WI38 (cell line): ENCODE measurements around the gene DNAJC6.

Experiments used
- H3K4me3 ChIP-seq: 2 replicates; pipeline ENCODE4 v1.5.1; 2011; ENCODE audit warnings: low read depth, mild to moderate bottlenecking, control low read depth, low read length
- CTCF ChIP-seq: IDR thresholded peaks from 2 replicates; pipeline ENCODE4 v1.5.1; 2012; ENCODE audit warnings: low read depth, mild to moderate bottlenecking, control low read depth, low read length

DNAJC6 gene

GRCh38 chr1:65292861-65293593 is 16.3 kb upstream of the DNAJC6 start:
- no peak for TF ChIP-seq CTCF
- H3K4me3 ChIP-seq, result no peak overlapping the region

GRCh38 chr1:65297706-65298105 is 11.6 kb upstream of the DNAJC6 start:
- TF ChIP-seq CTCF, result no peak
- no peak overlapping the region for H3K4me3 ChIP-seq

- TF ChIP-seq CTCF, result no peak
- H3K4me3 ChIP-seq, result no peak overlapping the region
Measured at GRCh38 chr1:65299328-65299727, 10.0 kb upstream of the DNAJC6 start.

- no peak overlapping the region for H3K4me3 ChIP-seq
- no peak for TF ChIP-seq CTCF
Measured at GRCh38 chr1:65308781-65309303, 501 bp upstream of the DNAJC6 start.

GRCh38 chr1:65310078-65310587 is 790 bp downstream of the DNAJC6 start:
- no peak for TF ChIP-seq CTCF
- no peak overlapping the region for H3K4me3 ChIP-seq

- no peak overlapping the region for H3K4me3 ChIP-seq
- TF ChIP-seq CTCF, result no peak
Measured at GRCh38 chr1:65311760-65312159, 2.4 kb downstream of the DNAJC6 start.

- H3K4me3 ChIP-seq, result no peak overlapping the region
- TF ChIP-seq CTCF, result no peak
Measured at GRCh38 chr1:65316233-65316632, 6.9 kb downstream of the DNAJC6 start.
